Gastroesophageal sphincter (tissue), 3 donors: ENCODE data around the gene EFTUD2.

ENCODE experiments used
- EP300 ChIP-seq: sonication (generic); formaldehyde crosslinking; IDR thresholded peaks from one replicate; pipeline ENCODE4 v1.6.1; 2017; ENCODE audit warnings: antibody characterized with exemption, mild to moderate bottlenecking
- POLR2A ChIP-seq, 2 donors: fragments of 450-650 bp; IDR thresholded peaks; one replicate each; pipeline ENCODE4 v1.6.1; 2017; ENCODE audit warnings: antibody characterized with exemption in 2 of 2, mild to moderate bottlenecking in 2 of 2, moderate library complexity in 1 of 2
- TF ChIP-seq, protein P1 (sequence below), 4 experiments: fragments of 200-600 bp in 2 of 4; fragments of 450-650 bp in 2 of 4; sonication (generic) in 1 of 4; IDR thresholded peaks; one replicate each; pipeline ENCODE4 v1.5.1; 2017 to 2019; ENCODE audit warnings: antibody characterized with exemption in 4 of 4, mild to moderate bottlenecking in 2 of 4, moderate library complexity in 2 of 4

DNA sequence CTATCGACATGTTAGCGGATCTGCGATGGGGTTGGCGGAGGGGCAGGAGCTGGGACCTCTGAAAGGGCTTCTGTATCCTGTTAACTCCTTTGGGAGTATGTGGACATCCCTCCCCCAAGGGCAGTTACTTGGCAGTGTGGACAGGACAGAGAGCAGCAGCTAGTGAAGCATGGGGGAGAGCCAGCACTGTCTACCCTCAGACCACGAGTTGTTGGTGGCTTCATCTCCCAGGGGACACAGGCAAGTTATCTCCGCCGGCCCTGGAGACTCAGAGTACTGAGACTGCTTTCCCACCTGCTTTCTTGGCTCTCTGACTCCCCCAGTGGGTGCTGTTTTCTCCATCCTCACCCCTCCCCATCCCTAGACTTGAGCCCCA, 21.3 kb upstream of the EFTUD2 start:
- TF ChIP-seq POLR2A (IDR thresholded peaks at IDR 0.05) (no peak), EP300 (no peak)
- TF ChIP-seq, protein P1, sequence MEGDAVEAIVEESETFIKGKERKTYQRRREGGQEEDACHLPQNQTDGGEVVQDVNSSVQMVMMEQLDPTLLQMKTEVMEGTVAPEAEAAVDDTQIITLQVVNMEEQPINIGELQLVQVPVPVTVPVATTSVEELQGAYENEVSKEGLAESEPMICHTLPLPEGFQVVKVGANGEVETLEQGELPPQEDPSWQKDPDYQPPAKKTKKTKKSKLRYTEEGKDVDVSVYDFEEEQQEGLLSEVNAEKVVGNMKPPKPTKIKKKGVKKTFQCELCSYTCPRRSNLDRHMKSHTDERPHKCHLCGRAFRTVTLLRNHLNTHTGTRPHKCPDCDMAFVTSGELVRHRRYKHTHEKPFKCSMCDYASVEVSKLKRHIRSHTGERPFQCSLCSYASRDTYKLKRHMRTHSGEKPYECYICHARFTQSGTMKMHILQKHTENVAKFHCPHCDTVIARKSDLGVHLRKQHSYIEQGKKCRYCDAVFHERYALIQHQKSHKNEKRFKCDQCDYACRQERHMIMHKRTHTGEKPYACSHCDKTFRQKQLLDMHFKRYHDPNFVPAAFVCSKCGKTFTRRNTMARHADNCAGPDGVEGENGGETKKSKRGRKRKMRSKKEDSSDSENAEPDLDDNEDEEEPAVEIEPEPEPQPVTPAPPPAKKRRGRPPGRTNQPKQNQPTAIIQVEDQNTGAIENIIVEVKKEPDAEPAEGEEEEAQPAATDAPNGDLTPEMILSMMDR (IDR thresholded peaks at IDR 0.05), result no peak
